Activated naive CD4-positive, alpha-beta T cell treated with anti-CD3 and anti-CD28 coated beads, Interleukin-2, amount 10 ng/mL, durations not matched to agents 7 days and 5 days (primary cell): ENCODE results near the gene MSI2.
A peak's percentile ranks its signal among the peaks of the same experiment; 100 is the strongest.

Experiments
- CTCF ChIA-PET: fragments of 350-600 bp; sonication (Branson Sonifier 250); formaldehyde crosslinking; loops from one replicate; lab custom pipeline; 2021; ENCODE audit warnings: antibody characterized with exemption; lab: Charles Lee
- DNase-seq: peaks from one replicate; pipeline ENCODE4 v3.0.0-alpha.2; 2020
- H3K27ac Mint-ChIP-seq: one replicate; pipeline ENCODE4 v1.8.0; 2021; ENCODE audit warnings: mild to moderate bottlenecking, moderate library complexity, mixed read lengths
- H3K27me3 Mint-ChIP-seq: one replicate; pipeline ENCODE4 v1.8.0; 2021; ENCODE audit warnings: mild to moderate bottlenecking, mixed read lengths
- H3K36me3 Mint-ChIP-seq: one replicate; pipeline ENCODE4 v1.8.0; 2021; ENCODE audit warnings: mixed read lengths
- H3K4me1 Mint-ChIP-seq: one replicate; pipeline ENCODE4 v1.8.0; 2021; ENCODE audit warnings: mixed read lengths
- H3K4me3 Mint-ChIP-seq: one replicate; pipeline ENCODE4 v1.8.0; 2021; ENCODE audit warnings: mild to moderate bottlenecking, moderate library complexity, mixed read lengths
- H3K9me3 Mint-ChIP-seq: one replicate; pipeline ENCODE4 v1.8.0; 2021; ENCODE audit warnings: mixed read lengths

The MSI2 gene

GRCh38 chr17:57395721-57396321, 139.5 kb downstream of the MSI2 start:
- no peak overlapping the region for H3K27ac Mint-ChIP-seq
- peaks cover 8% of the 10 kb centered on the region for H3K9me3 Mint-ChIP-seq

DNA sequence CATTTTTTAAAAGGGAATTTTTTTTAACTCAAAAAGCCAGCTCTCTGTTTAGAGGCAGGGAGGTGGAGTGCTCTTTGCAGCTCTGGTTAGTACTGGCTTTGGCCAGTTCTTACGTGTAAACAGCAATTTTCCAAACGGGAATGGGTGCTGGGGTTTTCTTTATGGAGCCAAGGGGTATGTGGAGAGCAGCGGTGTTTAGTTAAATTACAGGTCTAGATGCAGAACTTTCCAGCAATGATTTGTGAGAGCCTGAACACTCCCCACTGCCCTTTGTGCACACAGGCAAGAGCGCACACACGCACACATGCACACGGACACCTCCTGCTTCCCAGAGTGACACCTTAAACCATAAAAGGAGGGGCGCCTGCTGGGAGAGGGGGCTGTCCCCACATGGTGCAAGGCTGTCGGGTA, 140.2 kb downstream of the MSI2 start:
- no peak for DNase-seq
- CTCF ChIA-PET: no interaction called here
- Mint-ChIP-seq H3K27ac (no peak overlapping the region), H3K36me3 (peaks cover 32% of the 10 kb centered on the region), H3K4me1 (peaks cover 3% of the 10 kb centered on the region), H3K9me3 (peaks cover 8% of the 10 kb centered on the region), H3K4me3 (no peak overlapping the region), H3K27me3 (no peaks in the 10 kb centered on the region)

More at GRCh38 chr17:57395721-57396321, 139.5 kb downstream of the MSI2 start:
- peaks cover 35% of the 10 kb centered on the region for H3K36me3 Mint-ChIP-seq
- DNase-seq: no peak
- CTCF ChIA-PET: interaction anchor here (0.5 kb wide), 1 partner anchor 152 kb away, joined by 3 read pairs; no protein-coding TSS in a partner anchor
- H3K4me1 Mint-ChIP-seq: peaks cover 3% of the 10 kb centered on the region
- no peaks in the 10 kb centered on the region for H3K27me3 Mint-ChIP-seq
- H3K4me3 Mint-ChIP-seq: no peak overlapping the region

- CTCF ChIA-PET: no interaction called here
- H3K27ac Mint-ChIP-seq: no peak overlapping the region
These were observed 141.1 kb downstream of the MSI2 start for GRCh38 chr17:57397402-57397801.

DNA sequence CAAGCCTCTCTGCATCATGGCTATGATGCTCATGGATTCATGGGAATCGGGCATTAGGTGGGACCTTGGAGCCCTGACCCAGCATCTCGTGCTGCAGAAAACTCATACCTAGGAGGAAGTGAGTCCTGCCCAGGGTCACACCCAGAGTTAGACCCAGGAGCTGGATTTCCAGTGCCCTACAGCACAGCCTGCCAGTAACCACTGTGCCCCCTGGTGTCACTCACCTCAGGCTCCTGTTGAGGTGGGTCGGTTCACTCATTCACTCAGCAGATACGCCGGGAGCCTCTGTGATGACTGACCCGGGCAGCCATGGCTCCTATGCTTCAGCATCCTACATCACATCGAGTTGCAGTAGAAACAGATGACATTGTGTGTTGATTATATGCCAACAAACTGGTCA, 143.4 kb downstream of the MSI2 start:
- DNase-seq: no peak
- CTCF ChIA-PET: interaction anchor here (1.1 to 7.8 kb wide), 3 partner anchors 10 to 156 kb away, joined by 3 to 58 read pairs (median 3); no protein-coding TSS in a partner anchor
- Mint-ChIP-seq H3K9me3 (no peaks in the 10 kb centered on the region), H3K27me3 (no peaks in the 10 kb centered on the region), H3K36me3 (peaks cover 24% of the 10 kb centered on the region), H3K4me1 (peaks cover 3% of the 10 kb centered on the region), H3K4me3 (no peak overlapping the region), H3K27ac (no peak overlapping the region)

More at GRCh38 chr17:57397402-57397801, 141.1 kb downstream of the MSI2 start:
- DNase-seq: no peak
- H3K4me3 Mint-ChIP-seq: no peak overlapping the region
- peaks cover 3% of the 10 kb centered on the region for H3K4me1 Mint-ChIP-seq
- H3K27me3 Mint-ChIP-seq: no peaks in the 10 kb centered on the region
- H3K9me3 Mint-ChIP-seq: peaks cover 8% of the 10 kb centered on the region
- H3K36me3 Mint-ChIP-seq: peaks cover 27% of the 10 kb centered on the region

DNA sequence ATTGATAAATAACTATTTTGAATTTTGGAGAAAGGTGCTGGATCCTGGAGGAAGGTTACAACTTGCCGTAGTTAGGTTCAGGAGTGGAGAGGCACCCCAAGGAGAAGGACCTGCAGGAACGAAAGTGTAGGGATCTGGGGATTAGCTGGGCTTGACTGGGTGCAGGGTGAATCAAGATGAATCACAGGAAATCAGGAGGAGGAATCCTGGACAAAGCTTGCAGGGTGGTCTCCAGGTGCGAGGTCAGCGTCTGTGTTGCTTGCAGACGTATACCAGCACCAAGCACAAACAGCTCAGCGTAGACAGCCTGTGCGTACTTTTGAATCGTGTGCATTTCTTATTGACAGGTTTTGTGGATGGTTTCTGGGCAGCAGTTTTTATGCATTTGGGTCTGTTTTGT, 144.3 kb downstream of the MSI2 start:
- Mint-ChIP-seq H3K4me3 (no peak overlapping the region), H3K9me3 (no peaks in the 10 kb centered on the region)
- CTCF ChIA-PET: interaction anchor here (1.5 to 7.8 kb wide), 2 partner anchors 39 to 157 kb away, joined by 3 to 58 read pairs; no protein-coding TSS in a partner anchor

GRCh38 chr17:57401556-57402488, 145.5 kb downstream of the MSI2 start:
- Mint-ChIP-seq H3K9me3 (no peaks in the 10 kb centered on the region), H3K36me3 (peaks cover 19% of the 10 kb centered on the region), H3K4me3 (no peak overlapping the region), H3K27me3 (no peaks in the 10 kb centered on the region), H3K4me1 (peaks cover 6% of the 10 kb centered on the region), H3K27ac (no peak overlapping the region)
- CTCF ChIA-PET: interaction anchor here (1.0 to 7.8 kb wide), 4 partner anchors 14 to 159 kb away, joined by 3 to 58 read pairs (median 8); no protein-coding TSS in a partner anchor
- no peak for DNase-seq

More for the DNA sequence above, 144.3 kb downstream of the MSI2 start:
- H3K27me3 Mint-ChIP-seq: no peaks in the 10 kb centered on the region
- peaks cover 3% of the 10 kb centered on the region for H3K4me1 Mint-ChIP-seq
- no peak overlapping the region for H3K27ac Mint-ChIP-seq
- H3K36me3 Mint-ChIP-seq: peaks cover 17% of the 10 kb centered on the region
- no peak for DNase-seq

DNA sequence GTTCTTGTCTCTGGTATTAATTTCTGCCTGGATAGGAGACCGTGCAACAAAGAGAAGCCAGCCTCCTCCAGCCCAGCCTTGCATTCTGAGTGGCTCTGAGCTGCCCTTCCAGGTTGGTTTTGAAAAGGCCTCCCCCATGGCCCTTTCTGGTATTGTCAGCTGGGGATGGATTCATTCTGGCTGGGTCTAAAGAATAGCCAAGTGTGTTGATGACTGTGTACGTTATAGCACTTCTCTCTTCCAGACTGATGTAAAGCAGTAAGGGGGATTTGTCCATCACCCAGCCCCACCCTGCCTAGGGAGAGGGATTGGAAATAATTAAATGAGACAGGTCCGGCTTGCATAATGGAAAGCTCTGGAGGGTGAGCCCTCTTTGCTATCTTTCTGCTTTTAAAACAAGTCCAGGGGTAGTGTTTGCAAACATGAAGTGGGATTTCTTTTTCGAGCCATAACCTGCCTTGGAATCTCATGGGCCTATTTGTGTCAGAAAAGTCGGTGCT, 146.4 kb downstream of the MSI2 start:
- peaks cover 19% of the 10 kb centered on the region for H3K36me3 Mint-ChIP-seq
- peaks cover 15% of the 10 kb centered on the region for H3K4me1 Mint-ChIP-seq
- H3K4me3 Mint-ChIP-seq: no peak overlapping the region
- no peaks in the 10 kb centered on the region for H3K9me3 Mint-ChIP-seq
- H3K27ac Mint-ChIP-seq: no peak overlapping the region
- CTCF ChIA-PET: interaction anchor here (1.0 to 7.8 kb wide), 3 partner anchors 15 to 159 kb away, joined by 3 to 58 read pairs (median 14); no protein-coding TSS in a partner anchor
- no peak for DNase-seq
- no peaks in the 10 kb centered on the region for H3K27me3 Mint-ChIP-seq

- Mint-ChIP-seq H3K27me3 (no peaks in the 10 kb centered on the region), H3K36me3 (peaks cover 19% of the 10 kb centered on the region), H3K9me3 (no peaks in the 10 kb centered on the region), H3K4me3 (no peak overlapping the region), H3K4me1 (peaks cover 20% of the 10 kb centered on the region), H3K27ac (no peak overlapping the region)
- CTCF ChIA-PET: interaction anchor here (1.0 to 7.8 kb wide), 3 partner anchors 15 to 160 kb away, joined by 3 to 58 read pairs (median 14); no protein-coding TSS in a partner anchor
- no peak for DNase-seq
These were observed 146.9 kb downstream of the MSI2 start for GRCh38 chr17:57403236-57403635.

DNA sequence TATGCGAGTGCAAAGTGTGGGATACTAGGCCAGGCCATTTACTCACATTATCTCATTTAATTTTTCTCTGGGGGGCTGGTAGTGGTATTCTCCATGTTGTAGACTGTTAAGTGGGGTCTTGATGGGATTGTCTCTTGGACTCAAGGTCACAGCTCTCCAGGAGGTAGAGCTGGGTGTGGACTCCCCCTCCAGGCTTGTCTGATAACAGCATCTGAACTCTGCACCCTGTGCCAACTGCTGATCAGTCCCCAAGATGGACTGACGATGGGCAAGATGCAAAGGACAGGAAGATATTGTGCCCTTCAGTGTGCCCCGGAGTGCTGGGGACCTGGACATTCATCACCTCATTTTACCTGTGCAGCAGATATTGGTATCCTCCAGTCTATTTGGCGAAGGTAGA, 147.8 kb downstream of the MSI2 start:
- peak; percentile 29 for DNase-seq
- CTCF ChIA-PET: interaction anchor here (1.7 to 7.8 kb wide), 3 partner anchors 37 to 161 kb away, joined by 5 to 58 read pairs (median 14); no protein-coding TSS in a partner anchor
- no peaks in the 10 kb centered on the region for H3K27me3 Mint-ChIP-seq
- peaks cover 28% of the 10 kb centered on the region for H3K4me1 Mint-ChIP-seq
- no peak overlapping the region for H3K27ac Mint-ChIP-seq
- H3K4me3 Mint-ChIP-seq: no peak overlapping the region
- no peaks in the 10 kb centered on the region for H3K9me3 Mint-ChIP-seq
- peaks cover 19% of the 10 kb centered on the region for H3K36me3 Mint-ChIP-seq

DNA sequence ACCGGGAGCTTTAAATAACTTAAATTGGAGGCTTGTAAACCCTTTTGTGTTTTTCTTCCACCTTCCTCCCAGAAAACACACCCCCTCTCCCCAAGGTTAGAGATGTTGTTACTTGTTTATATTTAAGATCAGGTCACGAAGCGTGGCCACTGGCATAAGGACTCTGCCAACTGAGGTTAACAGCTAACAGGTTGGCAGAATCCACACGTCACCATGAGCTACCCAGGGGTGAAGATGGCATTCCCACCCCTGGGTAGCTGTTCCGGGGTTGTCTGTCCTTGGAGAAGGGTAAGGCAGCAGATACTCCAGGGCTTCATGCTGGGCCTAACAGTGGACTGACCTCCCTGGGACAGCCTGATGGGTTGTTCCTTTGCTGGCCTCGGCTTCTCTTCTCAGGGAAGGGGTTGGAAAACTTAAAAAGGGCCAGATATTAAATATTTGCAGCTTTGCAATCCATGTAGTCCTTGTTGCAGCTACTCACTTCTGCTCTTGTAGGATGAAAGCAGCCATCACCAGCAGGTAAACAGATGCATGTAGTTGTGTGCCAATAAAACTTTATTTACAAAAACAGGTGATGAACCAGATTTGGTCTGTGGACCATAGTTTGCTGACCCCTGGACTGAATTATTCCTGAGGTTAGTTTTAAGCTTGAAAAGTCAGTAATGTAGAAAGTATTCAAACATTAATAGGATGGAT, 148.6 kb downstream of the MSI2 start:
- Mint-ChIP-seq H3K4me3 (no peak overlapping the region), H3K4me1 (peaks cover 32% of the 10 kb centered on the region), H3K9me3 (no peaks in the 10 kb centered on the region), H3K36me3 (peaks cover 19% of the 10 kb centered on the region), H3K27ac (no peak overlapping the region), H3K27me3 (no peaks in the 10 kb centered on the region)
- no peak for DNase-seq
- CTCF ChIA-PET: interaction anchor here (1.7 to 7.8 kb wide), 3 partner anchors 36 to 162 kb away, joined by 5 to 58 read pairs (median 14); no protein-coding TSS in a partner anchor

- no peaks in the 10 kb centered on the region for H3K27me3 Mint-ChIP-seq
- peaks cover 19% of the 10 kb centered on the region for H3K36me3 Mint-ChIP-seq
- no peak for DNase-seq
- CTCF ChIA-PET: interaction anchor here (3.5 to 7.8 kb wide), 2 partner anchors 35 to 162 kb away, joined by 14 to 58 read pairs; no protein-coding TSS in a partner anchor
- H3K27ac Mint-ChIP-seq: no peak overlapping the region
- H3K4me1 Mint-ChIP-seq: peaks cover 32% of the 10 kb centered on the region
- no peak overlapping the region for H3K4me3 Mint-ChIP-seq
- no peaks in the 10 kb centered on the region for H3K9me3 Mint-ChIP-seq
These were observed 149.3 kb downstream of the MSI2 start for GRCh38 chr17:57405491-57406072.

DNA sequence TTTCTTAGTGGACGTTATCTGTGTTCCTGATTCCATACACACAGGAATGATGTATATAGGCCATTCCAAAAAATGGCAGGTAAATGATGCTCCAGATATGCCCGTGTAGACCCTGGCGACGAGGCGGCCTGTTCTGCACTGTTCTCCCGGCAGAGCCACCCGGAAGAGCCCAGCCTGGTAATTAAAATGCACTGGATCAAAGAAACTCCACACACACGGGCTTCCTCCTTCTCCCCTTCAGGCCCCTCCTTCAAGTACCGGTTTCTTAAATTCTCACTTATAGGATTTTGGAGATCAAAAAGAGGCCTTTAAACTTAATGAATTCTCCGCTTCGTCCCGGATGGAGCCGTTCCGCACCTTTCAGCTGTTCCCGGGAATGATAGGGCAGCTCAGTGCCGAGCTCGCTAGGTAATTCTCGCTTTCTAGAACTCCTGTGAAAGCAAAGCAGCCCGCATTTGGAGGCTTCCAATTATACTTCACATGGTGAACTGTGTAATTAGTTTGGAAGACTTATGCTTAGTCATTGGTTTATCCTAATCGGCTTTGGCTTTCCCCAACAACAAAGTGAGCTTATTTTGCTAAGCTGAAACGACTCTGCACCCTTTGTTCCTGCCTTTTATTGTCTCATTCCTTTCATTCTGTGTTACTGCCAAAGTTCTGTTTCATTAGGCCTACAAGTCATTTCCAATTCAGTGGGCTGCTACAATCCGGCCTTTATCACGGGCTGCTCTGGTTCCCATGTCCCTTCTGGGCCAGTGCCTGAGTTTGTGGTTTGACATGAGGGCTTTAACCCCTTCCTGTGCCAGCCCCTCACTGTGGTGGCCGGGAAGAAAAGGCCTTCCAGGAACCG, 150.0 kb downstream of the MSI2 start:
- CTCF ChIA-PET: interaction anchor here (0.6 to 7.8 kb wide), 5 partner anchors 16 to 268 kb away, joined by 3 to 58 read pairs (median 5); no protein-coding TSS in a partner anchor
- H3K4me3 Mint-ChIP-seq: no peak overlapping the region
- DNase-seq: no peak
- H3K27ac Mint-ChIP-seq: no peak overlapping the region
- no peaks in the 10 kb centered on the region for H3K9me3 Mint-ChIP-seq
- peaks cover 32% of the 10 kb centered on the region for H3K4me1 Mint-ChIP-seq
- H3K27me3 Mint-ChIP-seq: no peaks in the 10 kb centered on the region
- peaks cover 19% of the 10 kb centered on the region for H3K36me3 Mint-ChIP-seq
